NCI-H460 (cell line): ENCODE results near the gene RPS21. TPM values are rescaled to one million over a fixed set of nuclear protein-coding genes. Genes with fewer than 3 reads are reported as not detected.

ENCODE experiments used
- DNase-seq: peaks from one replicate; pipeline ENCODE4 v3.0.0-alpha.2; 2016; ENCODE audit warnings: low read depth; ENCODE audit errors: extremely low read depth
- total RNA-seq: library from RNA; depleted of rRNA; stranded (reverse); fragments of >200 nt; shearing (Covaris generic); gene quantifications from 2 replicates; pipeline ENCODE4 v1.2.3, GENCODE V29; 2014

RPS21 gene
- total RNA-seq, 1 experiment from 2014 or later: 1,943 TPM

GRCh38 chr20:62376112-62377063 lies 10.5 kb upstream of the RPS21 start:
- DNase-seq: no peak

- DNase-seq: no peak
Observed at GRCh38 chr20:62377064-62377461, 9.8 kb upstream of the RPS21 start.

- no peak for DNase-seq
Observed at GRCh38 chr20:62377615-62378178, 9.2 kb upstream of the RPS21 start.

GRCh38 chr20:62378215-62378614 lies 8.7 kb upstream of the RPS21 start:
- no peak for DNase-seq

- DNase-seq: no peak
Observed at GRCh38 chr20:62381202-62381797, 5.6 kb upstream of the RPS21 start.

GRCh38 chr20:62381842-62382241 lies 5.1 kb upstream of the RPS21 start:
- no peak for DNase-seq

GRCh38 chr20:62382306-62383198 lies 4.4 kb upstream of the RPS21 start:
- DNase-seq: peak; percentile 79

GRCh38 chr20:62387219-62387913 lies 463 bp downstream of the RPS21 start:
- no peak for DNase-seq

GRCh38 chr20:62387933-62388635 lies 1.2 kb downstream of the RPS21 start:
- DNase-seq: no peak

GRCh38 chr20:62388839-62389600 lies 2.1 kb downstream of the RPS21 start:
- no peak for DNase-seq

- DNase-seq: no peak
Observed at GRCh38 chr20:62389601-62390087, 2.7 kb downstream of the RPS21 start.

- DNase-seq: no peak
Observed at GRCh38 chr20:62390317-62391164, 3.6 kb downstream of the RPS21 start.

- no peak for DNase-seq
Observed at GRCh38 chr20:62391165-62392076, 4.5 kb downstream of the RPS21 start.

- no peak for DNase-seq
Observed at GRCh38 chr20:62392077-62392418, 5.1 kb downstream of the RPS21 start.

- DNase-seq: no peak
Observed at GRCh38 chr20:62392621-62393334, 5.9 kb downstream of the RPS21 start.

GRCh38 chr20:62393335-62393665 lies 6.4 kb downstream of the RPS21 start:
- DNase-seq: no peak
